Measurements from ENCODE around the gene PHF20.
"Not testable (repeated sequence)": the region's sequence is repeated elsewhere in the genome, so short reads cannot be mapped to it uniquely, and the experiment has no call there.

PHF20 gene

DNA sequence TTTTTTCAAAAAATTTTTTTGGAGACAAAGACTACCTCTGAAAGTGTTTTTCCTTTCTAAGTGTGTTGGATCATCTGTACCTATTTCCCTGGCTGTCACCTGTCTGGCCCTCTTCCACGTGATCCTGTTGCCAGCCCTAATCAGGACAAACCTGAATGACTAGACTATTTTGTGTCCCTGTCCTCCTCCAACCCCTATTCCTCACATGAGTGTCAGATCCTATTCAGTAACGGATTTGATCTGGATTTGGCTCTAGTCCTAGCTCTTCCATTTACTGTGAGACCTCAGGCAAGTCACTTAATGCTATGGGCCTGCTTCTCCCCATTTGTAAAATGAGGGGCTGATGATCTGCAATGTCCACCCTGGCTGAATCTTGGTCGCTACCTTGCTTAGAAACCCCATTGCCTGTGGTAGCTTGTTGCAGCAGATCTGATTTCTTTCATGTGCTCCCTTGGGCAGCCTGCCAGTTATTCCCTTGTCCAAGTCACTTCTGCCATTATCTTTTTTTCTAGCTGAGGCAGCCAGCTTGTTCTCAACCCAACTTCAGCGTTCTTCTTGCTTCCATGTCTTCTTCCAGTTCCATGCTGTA lies 4.8 kb downstream of the PHF20 start:
- in situ Hi-C loops (cut with MboI; ENCODE audit: low sequenced_read_pairs): no loop called here

DNA sequence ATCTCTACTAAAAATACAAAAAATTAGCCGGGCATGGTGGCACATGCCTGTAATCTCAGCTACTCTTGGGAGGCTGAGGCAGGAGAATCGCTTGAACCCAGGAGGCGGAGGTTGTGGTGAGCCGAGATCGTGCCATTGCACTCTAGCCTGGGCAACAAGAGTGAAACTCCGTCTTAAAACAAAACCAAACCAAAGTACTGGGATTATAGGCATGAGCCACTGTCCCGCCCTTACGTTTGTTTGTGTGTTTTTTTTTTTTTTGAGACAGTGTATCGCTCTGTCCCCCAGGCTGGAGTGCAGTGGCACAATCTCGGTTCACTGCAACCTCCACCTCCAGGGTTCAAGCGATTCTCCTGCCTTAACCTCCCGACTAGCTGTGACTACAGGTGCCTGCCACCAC lies 12.0 kb downstream of the PHF20 start:
- in situ Hi-C loops (cut with MboI; ENCODE audit: low sequenced_read_pairs): not testable (repeated sequence)

DNA sequence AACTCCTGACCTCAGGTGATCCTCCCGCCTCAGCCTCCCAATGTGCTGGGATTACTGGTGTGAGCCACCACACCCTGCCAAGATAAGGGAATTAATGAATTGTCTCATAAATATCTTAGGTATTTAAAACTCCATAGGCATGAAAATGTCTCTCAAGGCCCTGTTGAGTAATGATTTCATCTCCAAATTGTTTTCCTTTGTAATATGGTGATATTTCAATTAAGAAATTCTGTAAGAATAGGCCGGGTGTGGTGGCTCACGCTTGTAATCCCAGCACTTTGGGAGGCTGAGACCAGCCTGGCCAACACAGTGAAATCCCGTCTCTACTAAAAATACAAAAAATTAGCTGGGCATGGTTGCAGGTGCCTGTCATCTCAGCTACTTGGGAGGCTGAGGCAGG lies 13.7 kb downstream of the PHF20 start:
- in situ Hi-C loops (cut with MboI; ENCODE audit: low sequenced_read_pairs): not testable (repeated sequence)

DNA sequence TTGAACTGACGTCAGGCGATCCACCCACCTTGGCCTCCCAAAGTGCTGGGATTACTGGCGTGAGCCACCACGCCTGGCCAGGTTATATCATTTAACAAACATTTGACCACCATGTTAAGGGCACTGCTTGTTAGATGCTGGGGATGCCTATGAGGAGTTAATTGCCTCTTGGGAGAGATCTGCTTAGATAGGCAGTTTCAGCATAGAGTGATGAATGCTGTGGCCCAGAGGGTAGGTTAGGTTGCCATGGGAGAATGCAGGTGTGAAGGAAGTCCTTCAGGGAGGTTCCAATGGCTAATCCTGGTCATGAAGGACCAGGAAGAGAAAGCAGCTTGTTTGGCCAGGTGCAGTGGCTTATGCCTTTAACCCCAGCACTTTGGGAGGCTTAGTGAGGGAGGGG lies 17.0 kb downstream of the PHF20 start:
- in situ Hi-C loops (cut with MboI; ENCODE audit: low sequenced_read_pairs): no loop called here

DNA sequence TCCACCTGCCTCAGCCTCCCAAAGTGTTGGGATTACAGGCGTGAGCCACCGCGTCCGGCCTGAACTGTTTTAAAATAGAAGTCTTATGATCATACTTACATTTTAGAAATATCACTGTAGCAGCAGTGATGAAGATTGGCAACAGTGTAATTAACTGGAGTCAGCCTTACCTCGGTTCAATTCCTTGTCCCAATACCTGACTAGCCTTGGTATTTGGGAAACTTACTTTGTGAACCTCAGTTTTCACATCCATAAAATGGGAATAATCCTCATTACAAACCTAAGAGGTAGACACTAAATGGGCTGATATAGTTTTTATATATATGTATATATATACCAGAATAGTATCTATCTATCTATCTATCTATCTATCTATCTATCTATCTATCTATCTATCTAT lies 19.3 kb downstream of the PHF20 start:
- in situ Hi-C loops (cut with MboI; ENCODE audit: low sequenced_read_pairs): no loop called here

DNA sequence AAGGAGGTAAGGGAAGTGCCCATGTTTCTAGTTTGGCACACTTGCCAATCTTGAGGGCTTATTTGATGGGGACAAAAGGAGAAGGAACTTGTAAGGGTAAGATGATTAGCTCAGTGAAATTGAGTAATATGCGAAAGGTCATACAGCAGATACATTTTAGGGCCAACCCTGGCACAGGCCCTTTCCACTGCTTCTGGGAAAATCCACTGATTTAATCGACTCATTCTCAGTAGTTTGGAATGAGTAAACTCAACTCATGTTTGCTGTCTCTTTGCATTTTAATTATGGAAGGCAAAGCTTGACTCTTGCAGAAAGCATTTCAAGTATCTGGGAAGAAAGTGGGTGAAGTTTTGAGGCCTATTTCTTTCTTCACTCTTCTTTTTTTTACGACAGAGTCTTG lies 20.0 kb downstream of the PHF20 start:
- in situ Hi-C loops (cut with MboI; ENCODE audit: low sequenced_read_pairs): no loop called here

DNA sequence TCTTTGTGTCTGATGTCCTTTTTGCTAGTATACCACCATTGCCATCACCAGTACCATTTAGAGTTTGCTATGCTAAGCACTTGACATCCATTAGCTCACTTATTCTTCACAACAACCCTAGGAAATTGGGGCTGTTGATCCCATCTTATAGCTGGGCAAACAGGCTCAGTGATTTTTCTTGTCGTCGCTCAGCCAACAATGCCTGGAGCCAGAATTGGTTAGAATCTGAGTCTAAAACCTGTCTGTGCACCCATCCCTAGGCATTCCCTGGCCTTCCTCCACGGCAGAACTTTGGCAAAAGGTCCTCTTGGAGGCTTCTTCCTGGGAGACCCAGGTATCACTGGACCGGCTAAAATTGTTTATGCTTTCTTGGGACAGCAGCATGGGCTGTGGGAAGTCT lies 20.9 kb downstream of the PHF20 start:
- in situ Hi-C loops (cut with MboI; ENCODE audit: low sequenced_read_pairs): no loop called here

DNA sequence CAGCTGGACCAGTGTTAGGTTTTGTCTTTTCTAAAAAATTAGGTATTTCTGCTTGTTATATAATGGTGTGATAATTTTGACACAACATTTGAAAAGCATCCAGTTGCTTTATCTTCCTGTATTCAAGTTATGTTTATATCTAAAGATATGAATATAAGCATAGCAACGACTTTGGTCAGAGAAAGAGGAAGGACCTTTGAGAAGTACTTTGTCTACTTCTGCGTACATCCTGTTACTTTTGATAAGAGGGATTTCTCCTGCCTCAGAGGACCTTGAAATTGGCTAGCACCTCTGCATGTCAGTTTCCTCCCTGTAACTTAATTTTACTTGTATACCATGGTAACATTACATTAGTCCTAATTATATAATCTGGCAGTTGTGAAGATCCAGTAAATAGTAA lies 24.8 kb downstream of the PHF20 start:
- in situ Hi-C loops (cut with MboI; ENCODE audit: low sequenced_read_pairs): no loop called here

DNA sequence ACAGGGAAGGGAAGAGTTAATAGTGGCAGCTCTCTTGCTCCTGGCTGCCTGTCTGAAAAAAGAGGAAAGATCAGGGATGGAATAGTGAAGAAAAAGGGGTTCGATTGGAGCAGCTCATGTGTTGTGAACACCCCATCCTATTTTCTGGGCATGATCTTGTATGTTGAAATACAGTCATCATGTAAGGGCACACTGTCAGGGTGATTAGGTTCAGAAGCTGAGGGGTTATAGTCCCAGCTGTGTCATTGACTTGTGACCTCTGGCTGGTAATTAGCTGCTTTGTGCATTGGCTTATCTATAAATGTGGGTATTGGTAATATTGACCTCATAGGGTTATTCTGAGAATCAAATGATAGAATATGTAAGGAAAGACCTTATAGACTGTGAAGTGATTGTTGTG lies 30.1 kb downstream of the PHF20 start:
- in situ Hi-C loops (cut with MboI; ENCODE audit: low sequenced_read_pairs): no loop called here

DNA sequence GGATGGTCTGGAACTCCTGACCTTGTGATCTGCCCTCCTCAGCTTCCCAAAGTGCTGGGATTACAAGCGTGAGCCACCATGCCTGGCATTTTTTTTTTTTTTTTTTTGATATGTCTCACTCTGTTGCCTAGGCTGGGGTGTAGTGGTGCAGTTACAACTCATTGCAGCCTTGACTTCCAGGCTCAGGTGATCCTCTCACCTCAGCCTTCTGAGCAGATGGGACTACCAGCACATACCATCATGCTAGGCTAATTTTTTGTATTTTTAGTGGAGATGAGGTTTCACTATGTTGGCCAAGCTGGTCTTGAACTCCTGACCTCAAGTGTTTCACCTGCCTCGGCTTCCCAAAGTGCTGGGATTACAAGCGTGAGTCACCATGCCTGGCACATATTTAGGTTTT lies 34.3 kb downstream of the PHF20 start:
- in situ Hi-C loops (cut with MboI; ENCODE audit: low sequenced_read_pairs): no loop called here

DNA sequence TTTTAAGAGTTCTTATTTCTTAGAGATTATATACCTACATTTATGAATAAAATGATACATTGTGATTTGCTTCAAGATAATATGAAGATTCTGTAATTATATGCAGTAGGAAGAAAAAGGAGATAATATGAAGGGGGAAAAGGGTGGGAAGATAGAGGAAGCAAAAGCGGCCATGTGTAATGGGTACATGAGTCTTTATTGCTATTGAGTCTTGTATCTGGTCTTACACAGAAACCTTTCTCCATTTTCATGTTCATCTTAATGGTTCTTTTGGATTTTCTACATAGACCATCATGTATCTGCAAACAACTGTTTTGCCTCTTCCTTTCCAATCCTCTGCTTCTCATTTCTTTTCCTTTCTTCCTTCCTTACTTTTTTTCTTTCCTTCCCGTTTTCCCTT lies 36.1 kb downstream of the PHF20 start:
- in situ Hi-C loops (cut with MboI; ENCODE audit: low sequenced_read_pairs): no loop called here

DNA sequence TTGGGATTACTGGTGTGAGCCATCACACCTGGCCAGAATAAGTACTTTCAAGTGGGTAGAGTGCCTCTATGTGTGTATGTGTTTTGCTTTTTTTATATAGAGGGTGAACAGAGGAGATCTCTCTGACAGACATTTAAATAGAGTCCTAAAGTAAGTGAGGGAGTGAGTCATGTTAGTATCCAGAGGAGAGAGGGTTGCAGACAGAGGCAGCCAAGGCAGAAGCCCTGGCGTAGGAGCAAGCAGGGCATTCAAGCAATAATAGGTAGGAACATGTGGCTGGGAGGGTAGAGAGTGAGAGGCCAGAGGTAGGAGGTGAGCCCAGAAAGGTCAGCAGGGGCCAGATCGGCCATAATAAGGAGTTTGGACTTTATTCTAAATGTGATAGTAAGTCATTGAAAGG lies 48.9 kb downstream of the PHF20 start:
- in situ Hi-C loops (cut with MboI; ENCODE audit: low sequenced_read_pairs): no loop called here

DNA sequence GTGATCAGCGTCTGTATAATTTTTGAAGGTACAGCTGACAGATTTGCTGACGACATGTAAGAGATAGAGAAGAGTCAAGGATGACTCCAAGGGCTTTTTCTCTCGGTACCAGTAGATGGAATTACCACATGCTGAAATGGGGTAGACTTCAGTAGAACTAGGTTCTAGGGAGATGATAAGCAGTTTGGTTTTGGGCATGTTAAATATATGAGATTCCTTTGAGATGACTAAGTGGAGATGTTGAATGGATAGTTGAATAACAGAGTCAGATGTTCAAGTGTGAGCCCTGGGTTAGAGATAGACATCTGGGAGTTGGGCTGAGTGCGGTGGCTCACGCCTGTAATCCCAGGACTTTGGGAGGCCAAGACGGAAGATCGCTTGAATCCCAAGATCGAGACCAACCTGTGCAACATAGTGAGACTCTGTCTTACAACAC lies 50.0 kb downstream of the PHF20 start:
- in situ Hi-C loops (cut with MboI; ENCODE audit: low sequenced_read_pairs): no loop called here

DNA sequence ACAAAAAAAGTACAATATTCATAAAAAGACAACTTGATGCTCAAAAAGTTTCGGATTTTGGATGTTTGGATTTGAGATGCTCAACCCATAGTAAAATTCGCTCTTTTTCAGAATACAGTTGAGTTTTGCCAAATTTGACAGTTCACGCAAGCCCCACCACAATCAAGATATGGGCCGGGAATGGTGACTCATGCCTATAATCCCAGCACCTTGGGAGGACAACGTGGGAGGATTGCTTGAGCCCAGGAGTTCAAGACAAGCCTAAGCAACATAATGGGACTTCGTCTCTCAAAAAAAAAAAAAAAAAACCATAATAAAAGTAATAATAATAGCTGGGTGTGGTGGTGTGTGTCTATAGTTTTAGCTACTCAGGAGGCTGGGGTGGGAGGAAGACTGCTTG lies 51.3 kb downstream of the PHF20 start:
- in situ Hi-C loops (cut with MboI; ENCODE audit: low sequenced_read_pairs): no loop called here

DNA sequence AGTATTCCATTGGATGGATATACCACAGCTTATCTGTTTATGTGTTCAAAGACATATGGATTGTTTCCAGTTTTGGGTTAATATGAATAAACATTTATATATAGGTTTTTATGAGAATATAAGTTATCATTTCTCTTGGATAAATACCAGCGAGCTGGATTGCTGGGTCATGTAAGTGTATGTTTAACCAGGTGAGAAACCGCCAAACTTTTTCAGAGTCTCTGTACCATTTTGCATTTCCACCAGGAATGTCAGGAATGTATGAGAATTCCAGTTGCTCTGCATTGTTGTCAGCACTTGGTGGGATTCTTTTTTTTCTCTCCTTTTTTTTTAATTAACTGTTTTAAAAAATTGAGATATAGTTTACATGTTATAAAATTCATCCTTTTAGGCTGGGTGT lies 52.1 kb downstream of the PHF20 start:
- in situ Hi-C loops (cut with MboI; ENCODE audit: low sequenced_read_pairs): no loop called here

DNA sequence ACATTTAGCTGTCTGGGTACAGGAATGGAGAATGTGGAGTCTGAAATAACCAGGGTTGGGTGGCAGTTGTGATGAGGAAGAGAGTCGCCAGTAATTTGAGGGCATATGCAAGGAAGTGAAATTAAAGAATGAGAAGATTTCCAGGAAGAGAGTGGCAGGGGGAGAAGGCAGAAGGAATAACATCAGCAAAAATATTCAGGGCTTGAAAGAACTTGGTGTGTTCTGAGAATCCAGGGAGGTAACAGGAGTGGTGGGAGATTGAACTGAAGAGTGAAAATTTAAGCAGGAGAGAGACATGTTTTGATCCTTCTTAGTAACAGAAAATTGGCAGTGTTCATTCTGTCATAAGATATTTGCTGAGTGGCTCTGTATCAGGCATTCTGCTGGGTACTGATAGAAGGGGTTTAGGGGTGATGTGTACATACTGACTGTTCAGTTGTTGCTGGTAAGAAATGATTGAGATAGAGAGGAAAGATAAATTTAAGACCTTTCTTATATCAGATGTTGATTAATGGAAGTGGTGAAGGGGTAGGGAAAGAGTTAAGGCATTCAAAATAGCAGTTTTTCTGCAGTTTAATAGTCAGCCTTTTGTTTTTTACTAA lies 54.7 kb downstream of the PHF20 start:
- in situ Hi-C loops (cut with MboI; ENCODE audit: low sequenced_read_pairs): no loop called here

DNA sequence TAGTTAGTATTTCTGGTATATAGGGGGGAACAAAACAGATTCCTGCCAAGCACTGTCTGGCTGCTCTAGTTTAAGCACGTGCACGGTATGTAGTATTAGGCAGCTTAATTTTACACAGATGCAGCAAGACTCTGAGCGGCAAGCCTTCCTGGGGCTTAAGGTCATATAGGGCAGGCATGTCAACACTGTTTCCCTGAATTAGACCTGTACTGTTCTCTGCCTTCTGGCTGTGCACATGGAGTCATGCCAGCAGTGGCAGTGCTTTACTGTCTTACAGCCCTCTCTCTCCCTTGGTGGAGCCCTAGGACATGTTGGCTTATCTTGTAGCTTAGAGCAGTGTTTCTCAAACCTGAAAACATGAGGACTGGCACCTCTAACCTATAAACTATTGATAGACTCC lies 56.6 kb downstream of the PHF20 start:
- in situ Hi-C loops (cut with MboI; ENCODE audit: low sequenced_read_pairs): no loop called here

DNA sequence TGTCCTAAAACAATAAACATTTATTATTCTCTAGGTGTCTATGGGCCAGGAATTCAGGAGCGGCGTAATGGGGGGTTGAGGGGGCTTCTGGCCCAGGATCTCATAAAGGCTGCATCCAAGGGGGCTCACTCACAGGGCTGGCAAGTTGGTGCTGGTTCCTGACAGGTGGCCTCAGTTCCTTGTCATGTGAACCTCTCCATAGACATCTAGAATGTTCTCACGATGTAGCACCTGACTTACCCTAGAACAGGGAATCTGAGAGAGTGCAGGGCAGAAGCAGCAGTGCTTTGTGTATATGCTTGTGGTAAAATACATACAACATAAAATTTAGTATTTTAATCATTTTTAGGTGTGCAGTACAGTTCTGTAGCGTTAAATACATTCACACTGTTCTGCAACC lies 57.1 kb downstream of the PHF20 start:
- in situ Hi-C loops (cut with MboI; ENCODE audit: low sequenced_read_pairs): no loop called here

DNA sequence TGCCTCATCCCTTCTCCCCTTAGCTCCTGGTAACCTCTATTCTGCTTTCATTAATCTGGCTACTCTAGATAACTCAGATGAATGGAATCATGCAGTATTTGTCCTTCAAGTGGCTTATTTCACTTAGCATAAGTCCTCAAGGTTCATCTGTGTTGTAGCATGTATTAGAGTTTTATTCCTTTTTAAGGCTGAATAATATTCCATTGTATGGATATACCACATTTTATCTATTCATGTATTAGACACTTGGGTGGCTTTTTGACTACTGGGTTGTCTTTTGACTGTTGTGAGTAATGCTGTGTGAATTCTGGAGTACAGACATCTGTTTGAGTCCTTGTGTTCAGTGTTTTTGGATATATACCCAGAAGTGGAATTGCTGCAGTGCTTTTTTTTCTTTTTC lies 58.4 kb downstream of the PHF20 start:
- in situ Hi-C loops (cut with MboI; ENCODE audit: low sequenced_read_pairs): no loop called here

DNA sequence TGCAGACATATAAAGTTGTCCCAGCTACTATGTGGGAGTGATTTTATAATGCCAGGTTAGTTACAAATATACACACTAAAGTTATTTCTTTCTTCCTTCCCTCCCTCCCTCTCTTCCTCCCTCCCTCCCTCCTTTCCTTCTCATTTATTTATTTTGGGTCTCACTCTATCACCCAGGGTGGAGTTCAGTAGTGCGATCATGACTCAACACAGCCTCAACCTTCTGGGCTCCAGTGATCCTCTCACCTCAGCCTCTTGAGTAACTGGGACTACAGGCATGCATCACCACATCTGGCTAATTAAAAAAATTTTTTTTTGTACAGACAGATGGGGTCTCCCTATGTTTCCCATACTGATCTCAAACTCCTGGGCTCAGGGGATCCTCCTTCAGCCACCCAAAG lies 59.2 kb downstream of the PHF20 start:
- in situ Hi-C loops (cut with MboI; ENCODE audit: low sequenced_read_pairs): no loop called here

DNA sequence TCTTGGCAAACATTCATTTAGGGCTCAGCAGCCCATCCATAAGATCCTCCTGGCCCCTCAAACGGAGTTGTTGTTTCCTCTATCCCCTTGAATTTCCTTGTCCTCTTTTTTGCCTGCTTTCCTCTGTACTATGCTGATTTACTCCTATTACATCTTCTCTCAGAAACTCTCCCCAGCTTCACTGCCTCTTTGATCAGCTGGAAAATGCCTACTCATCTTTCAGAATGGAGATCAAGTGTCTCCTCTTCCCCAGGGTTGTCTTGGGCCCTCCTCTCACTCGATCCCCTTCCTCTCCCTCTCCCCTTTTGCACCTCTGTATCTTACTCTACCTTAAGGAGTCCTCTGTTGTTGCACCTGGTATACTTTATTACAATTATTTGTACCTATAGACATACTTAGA lies 60.2 kb downstream of the PHF20 start:
- in situ Hi-C loops (cut with MboI; ENCODE audit: low sequenced_read_pairs): no loop called here

DNA sequence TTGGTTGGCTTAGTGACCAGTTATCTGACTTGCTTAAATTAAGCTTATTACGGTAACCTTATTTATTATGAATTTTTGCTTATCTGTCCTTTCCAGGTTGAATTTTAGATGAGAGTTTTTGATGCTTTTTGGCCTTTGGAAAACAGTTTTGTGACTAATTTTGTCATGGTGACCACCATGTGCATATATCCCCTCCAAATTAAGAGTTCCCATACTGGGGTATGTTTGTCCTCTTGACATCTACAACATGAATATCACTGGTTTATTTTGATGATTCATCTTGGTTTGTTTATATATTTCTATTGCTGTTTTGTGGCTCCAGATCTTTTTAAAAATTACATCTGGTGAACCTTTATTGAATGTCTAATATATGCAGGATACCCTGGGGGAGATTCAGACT lies 61.4 kb downstream of the PHF20 start:
- in situ Hi-C loops (cut with MboI; ENCODE audit: low sequenced_read_pairs): no loop called here

DNA sequence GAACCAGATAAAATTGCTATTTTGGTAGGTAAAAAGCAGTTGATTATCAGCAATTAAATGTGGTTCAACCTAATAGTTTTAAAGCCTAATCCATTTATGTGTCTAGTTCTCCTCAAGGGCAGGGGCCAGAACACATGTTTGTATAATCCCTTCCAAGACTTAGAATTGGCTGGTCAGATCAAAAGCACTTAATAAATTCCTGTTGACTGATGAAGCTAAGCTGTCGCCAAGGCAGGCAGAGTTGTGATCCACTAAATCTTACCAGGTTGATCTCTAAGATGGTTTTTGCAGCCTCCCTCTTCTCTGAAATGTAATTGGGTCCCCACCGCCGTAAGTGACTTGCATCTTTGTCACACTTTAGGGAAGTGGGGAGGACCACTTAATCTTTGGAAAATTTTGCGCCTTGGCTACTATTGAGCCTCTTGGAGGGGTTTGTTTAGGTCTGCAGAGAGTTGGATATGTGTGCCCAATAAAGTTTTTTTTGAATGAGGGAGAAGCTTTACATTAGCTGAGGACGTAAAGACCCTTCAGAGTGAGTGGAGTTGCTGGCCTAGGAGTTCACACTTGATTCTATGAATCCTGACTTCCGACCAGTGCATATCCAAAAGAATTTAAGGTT lies 65.9 kb downstream of the PHF20 start:
- in situ Hi-C loops (cut with MboI; ENCODE audit: low sequenced_read_pairs): no loop called here

All from hTERT RPE-1 (cell line).